Esophagus muscularis mucosa (tissue), 3 donors: ENCODE results near the gene ZC3H15.

Experiments used
- POLR2A ChIP-seq: fragments of 450-650 bp; IDR thresholded peaks from one replicate; pipeline ENCODE4 v1.6.1; 2017; ENCODE audit warnings: antibody characterized with exemption, moderate library complexity, mild to moderate bottlenecking, low read depth
- TF ChIP-seq, protein P1 (sequence below), 3 experiments: fragments of 200-600 bp in 2 of 3; fragments of 450-650 bp in 1 of 3; sonication (generic) in 2 of 3; IDR thresholded peaks; one replicate each; pipeline ENCODE4 v1.5.1; 2017 to 2019; ENCODE audit warnings: antibody characterized with exemption in 3 of 3, mild to moderate bottlenecking in 2 of 3, moderate library complexity in 1 of 3

DNA sequence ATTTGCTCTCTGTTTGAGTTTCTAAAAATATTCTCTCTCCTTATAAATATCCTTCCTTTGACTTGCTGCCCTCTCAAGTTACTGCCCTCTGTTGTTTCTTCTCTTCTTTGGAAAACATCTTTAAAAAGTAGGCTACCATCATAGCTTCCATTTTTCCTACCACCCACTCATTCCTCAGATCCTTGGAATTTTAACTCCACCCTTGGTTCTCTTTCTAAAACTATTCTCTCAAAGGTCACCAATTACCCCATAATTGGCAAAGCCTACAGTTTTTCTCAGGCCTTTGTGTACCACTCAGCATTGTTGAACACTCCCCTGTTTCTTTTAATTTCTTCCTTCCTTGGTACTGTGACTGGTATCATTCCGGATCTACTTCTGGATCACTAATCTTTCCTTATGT is 60.8 kb downstream of the ZC3H15 start:
- TF ChIP-seq POLR2A: no peak
- TF ChIP-seq, protein P1, sequence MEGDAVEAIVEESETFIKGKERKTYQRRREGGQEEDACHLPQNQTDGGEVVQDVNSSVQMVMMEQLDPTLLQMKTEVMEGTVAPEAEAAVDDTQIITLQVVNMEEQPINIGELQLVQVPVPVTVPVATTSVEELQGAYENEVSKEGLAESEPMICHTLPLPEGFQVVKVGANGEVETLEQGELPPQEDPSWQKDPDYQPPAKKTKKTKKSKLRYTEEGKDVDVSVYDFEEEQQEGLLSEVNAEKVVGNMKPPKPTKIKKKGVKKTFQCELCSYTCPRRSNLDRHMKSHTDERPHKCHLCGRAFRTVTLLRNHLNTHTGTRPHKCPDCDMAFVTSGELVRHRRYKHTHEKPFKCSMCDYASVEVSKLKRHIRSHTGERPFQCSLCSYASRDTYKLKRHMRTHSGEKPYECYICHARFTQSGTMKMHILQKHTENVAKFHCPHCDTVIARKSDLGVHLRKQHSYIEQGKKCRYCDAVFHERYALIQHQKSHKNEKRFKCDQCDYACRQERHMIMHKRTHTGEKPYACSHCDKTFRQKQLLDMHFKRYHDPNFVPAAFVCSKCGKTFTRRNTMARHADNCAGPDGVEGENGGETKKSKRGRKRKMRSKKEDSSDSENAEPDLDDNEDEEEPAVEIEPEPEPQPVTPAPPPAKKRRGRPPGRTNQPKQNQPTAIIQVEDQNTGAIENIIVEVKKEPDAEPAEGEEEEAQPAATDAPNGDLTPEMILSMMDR (IDR thresholded peaks at IDR 0.05): no peak
